Epithelial cell of proximal tubule (primary cell): ENCODE results near the gene BUB1B. TPM values are rescaled to one million over a fixed set of nuclear protein-coding genes. Genes with fewer than 3 reads are reported as not detected.
"Not testable (repeated sequence)": the region's sequence is repeated elsewhere in the genome, so short reads cannot be mapped to it uniquely, and the experiment has no call there.

Experiments used
- DNase-seq: peaks from one replicate; pipeline ENCODE4 v3.0.0-alpha.2; 2011; ENCODE audit warnings: low read depth
- H3K4me3 ChIP-seq: 2 replicates; pipeline ENCODE4 v1.5.1; 2011; ENCODE audit warnings: low read depth, mild to moderate bottlenecking, low read length
- CTCF ChIP-seq: conservative IDR thresholded peaks from 2 replicates; pipeline ENCODE4 v1.5.1; 2012; ENCODE audit warnings: low read depth, mild to moderate bottlenecking, low read length
- total RNA-seq: library from RNA; depleted of rRNA; stranded (reverse); fragments of >200 nt; gene quantifications from 2 replicates; pipeline ENCODE4 v1.2.3, GENCODE V29; 2015

BUB1B gene
- total RNA-seq, 1 donor from 2014 or later, result 86.4 TPM

- TF ChIP-seq CTCF, result no peak
- no peak for DNase-seq
- H3K4me3 ChIP-seq, result no peak overlapping the region
Measured at GRCh38 chr15:40130799-40131502, 29.9 kb upstream of the BUB1B start.

- no peak overlapping the region for H3K4me3 ChIP-seq
- DNase-seq, result no peak
- no peak for TF ChIP-seq CTCF
Measured at GRCh38 chr15:40133544-40133943, 27.3 kb upstream of the BUB1B start.

- DNase-seq, result no peak
Measured at GRCh38 chr15:40134885-40135284, 26.0 kb upstream of the BUB1B start.

GRCh38 chr15:40135846-40136450 lies 24.9 kb upstream of the BUB1B start:
- H3K4me3 ChIP-seq, DNase-seq: not testable (repeated sequence)

More at GRCh38 chr15:40134885-40135284, 26.0 kb upstream of the BUB1B start:
- TF ChIP-seq CTCF, result no peak
- H3K4me3 ChIP-seq, result no peak overlapping the region

GRCh38 chr15:40136470-40137302 lies 24.2 kb upstream of the BUB1B start:
- TF ChIP-seq CTCF, result no peak
- H3K4me3 ChIP-seq, result no peak overlapping the region
- DNase-seq, result no peak

GRCh38 chr15:40137303-40138200 lies 23.3 kb upstream of the BUB1B start:
- H3K4me3 ChIP-seq, result no peak overlapping the region
- TF ChIP-seq CTCF, result no peak
- DNase-seq, result no peak

GRCh38 chr15:40138201-40138570 lies 22.7 kb upstream of the BUB1B start:
- not testable (repeated sequence) for DNase-seq, H3K4me3 ChIP-seq
